Cardiac muscle cell (in vitro differentiated cells and primary cell): ENCODE data around the gene C6orf136. TPM values are rescaled to one million over a fixed set of nuclear protein-coding genes. Genes with fewer than 3 reads are reported as not detected.
A peak's percentile ranks its signal among the peaks of the same experiment; 100 is the strongest.

Source experiments
- DNase-seq, 2 donors: peaks; one replicate each; pipeline versions ENCODE4 v3.0.0 to v3.0.0-alpha.2; 2010 to 2017; ENCODE audit warnings: low read depth in 1 of 2, low spot score in 1 of 2
- H3K27ac ChIP-seq: fragments of 200-600 bp; sonication (generic); 2 replicates; pipeline ENCODE4 v1.5.1; 2016
- H3K27me3 ChIP-seq: fragments of 200-600 bp; sonication (generic); 2 replicates; pipeline ENCODE4 v1.6.0; 2016; ENCODE audit warnings: control low read depth
- H3K36me3 ChIP-seq: fragments of 200-600 bp; sonication (generic); 2 replicates; pipeline ENCODE4 v1.5.1; 2016; ENCODE audit warnings: control low read depth
- H3K4me1 ChIP-seq: fragments of 200-600 bp; sonication (generic); 2 replicates; pipeline ENCODE4 v1.8.1; 2017; ENCODE audit warnings: low read depth, mild to moderate bottlenecking, mixed run types
- H3K4me3 ChIP-seq: fragments of 200-600 bp; sonication (generic); 2 replicates; pipeline ENCODE4 v1.5.1; 2016; ENCODE audit warnings: mild to moderate bottlenecking
- H3K9me3 ChIP-seq: fragments of 200-600 bp; sonication (generic); 2 replicates; pipeline ENCODE4 v1.5.1; 2017; ENCODE audit warnings: low read depth, mild to moderate bottlenecking, control low read depth
- CTCF ChIP-seq: IDR thresholded peaks from 2 replicates; pipeline ENCODE4 v1.5.1; 2012; ENCODE audit warnings: low read depth, mild to moderate bottlenecking, low read length
- polyA plus RNA-seq: library from polyadenylated mRNA; unstranded; fragments of >200 nt; fragmentation: Nextera tagmentation; extraction: Ambion mirVana; gene quantifications from 2 replicates; pipeline ENCODE4 v1.2.1, GENCODE V29; 2016
- total RNA-seq: library from RNA; depleted of rRNA; stranded (reverse); fragments of >200 nt; gene quantifications from 2 replicates; pipeline ENCODE4 v1.2.3, GENCODE V29; 2016

The C6orf136 gene
- total and polyA plus RNA-seq, 2 experiments from 2014 or later: 28.5 to 40.1 TPM

DNA sequence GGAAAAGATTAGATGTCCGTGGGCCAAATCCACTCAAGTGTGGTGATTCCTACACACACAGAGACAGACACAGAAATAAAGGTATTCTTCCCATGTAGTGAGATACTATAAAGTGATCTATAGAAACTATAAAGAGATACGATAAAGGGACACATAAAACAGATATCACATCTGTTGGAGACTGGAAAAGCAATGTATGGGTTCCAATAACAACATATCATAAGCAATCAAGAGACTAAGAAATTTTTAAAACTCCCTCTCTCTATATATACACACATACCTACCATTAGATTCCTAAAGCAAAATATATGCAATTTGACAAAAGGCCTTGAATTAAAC lies 35.1 kb upstream of the C6orf136 start:
- Histone ChIP-seq H3K27ac (peak overlapping the region; percentile 99), H3K4me1 (peaks cover 13% of the 10 kb centered on the region), H3K27me3 (no peaks in the 10 kb centered on the region), H3K36me3 (peaks cover 30% of the 10 kb centered on the region), H3K9me3 (no peaks in the 10 kb centered on the region), H3K4me3 (no peak overlapping the region)
- no peak for DNase-seq
- TF ChIP-seq CTCF: no peak

GRCh38 chr6:30612213-30612612 lies 34.7 kb upstream of the C6orf136 start:
- Histone ChIP-seq H3K4me1 (peaks cover 13% of the 10 kb centered on the region), H3K27ac (peak overlapping the region; percentile 99), H3K9me3 (no peaks in the 10 kb centered on the region), H3K27me3 (no peaks in the 10 kb centered on the region), H3K4me3 (no peak overlapping the region), H3K36me3 (peaks cover 27% of the 10 kb centered on the region)
- peak; percentile 45 for TF ChIP-seq CTCF
- peak in 1 of 2 donors; percentile 48 for DNase-seq

DNA sequence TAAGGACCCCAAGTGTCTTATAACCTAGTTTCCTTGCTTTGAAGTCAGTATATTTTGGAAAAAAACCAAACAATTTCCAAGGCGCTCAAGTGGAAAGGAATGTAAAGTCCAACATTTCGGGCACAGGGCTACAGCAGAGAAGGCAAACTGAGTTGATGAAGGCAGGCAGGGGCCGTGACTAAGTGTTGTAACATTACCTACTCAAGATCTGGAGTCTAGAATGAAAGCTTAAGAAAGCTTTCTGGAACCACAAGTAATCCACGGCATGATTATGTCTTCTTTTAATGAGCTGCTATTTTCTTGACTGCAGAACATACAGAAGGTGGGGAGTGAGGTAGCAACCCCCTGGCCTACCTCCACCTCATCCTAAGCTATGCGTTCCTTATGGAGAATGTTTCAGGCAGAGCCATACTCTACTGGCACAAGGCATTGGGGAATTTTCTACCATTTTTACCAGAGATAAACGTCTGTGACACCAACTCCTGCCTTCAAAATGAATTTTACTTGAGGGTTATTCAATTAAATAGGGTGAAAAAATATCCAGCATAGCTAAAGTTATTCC lies 34.2 kb upstream of the C6orf136 start:
- Histone ChIP-seq H3K4me3 (no peak overlapping the region), H3K27ac (peak overlapping the region; percentile 99), H3K36me3 (peaks cover 22% of the 10 kb centered on the region)

GRCh38 chr6:30613251-30614043 lies 33.5 kb upstream of the C6orf136 start:
- H3K9me3 ChIP-seq: no peaks in the 10 kb centered on the region
- peak overlapping the region; percentile 99 for H3K27ac ChIP-seq
- DNase-seq: no peak
- peaks cover 15% of the 10 kb centered on the region for H3K4me1 ChIP-seq
- peaks cover 17% of the 10 kb centered on the region for H3K36me3 ChIP-seq
- no peak for TF ChIP-seq CTCF
- no peaks in the 10 kb centered on the region for H3K27me3 ChIP-seq
- no peak overlapping the region for H3K4me3 ChIP-seq

More for the DNA sequence above, 34.2 kb upstream of the C6orf136 start:
- Histone ChIP-seq H3K4me1 (peaks cover 13% of the 10 kb centered on the region), H3K27me3 (no peaks in the 10 kb centered on the region), H3K9me3 (no peaks in the 10 kb centered on the region)
- peak in 1 of 2 donors; percentile 59 for DNase-seq
- no peak for TF ChIP-seq CTCF

DNA sequence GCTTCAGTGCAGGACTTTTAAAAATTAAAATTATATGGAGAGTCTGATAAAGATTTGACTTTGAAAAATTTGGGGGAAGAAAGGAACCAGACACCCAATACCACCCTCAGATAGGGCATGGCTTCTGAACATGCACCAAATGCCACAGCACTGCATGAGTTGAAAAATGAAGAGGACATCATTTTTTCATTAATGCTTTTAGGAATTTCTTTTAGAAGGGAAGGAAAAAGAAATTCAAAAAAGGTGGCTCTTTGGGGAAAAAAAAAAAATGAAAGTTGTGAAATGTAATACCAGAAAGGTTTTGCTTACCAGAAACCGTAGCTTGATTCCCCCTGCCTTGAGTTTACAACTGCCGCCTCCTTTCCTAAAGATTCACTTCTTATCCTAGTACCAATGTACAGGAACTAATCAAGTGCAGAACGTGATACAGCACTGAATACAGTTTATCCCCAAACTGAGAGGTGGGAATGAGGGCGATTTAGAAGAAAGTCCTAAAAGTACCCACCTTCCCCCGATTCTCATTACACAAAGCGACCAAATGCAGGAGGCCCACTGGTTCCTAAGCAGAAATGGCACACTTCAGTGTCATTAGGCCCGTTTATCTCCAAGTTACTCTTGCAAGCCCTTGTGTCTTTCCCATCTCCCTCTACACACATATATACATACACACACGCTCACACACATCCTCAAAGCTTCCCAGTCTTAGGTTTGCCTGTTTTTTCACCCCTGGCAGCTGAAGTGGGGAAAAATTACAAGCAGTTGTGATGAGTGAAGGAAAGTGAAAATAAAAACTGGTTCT lies 32.7 kb upstream of the C6orf136 start:
- peaks cover 21% of the 10 kb centered on the region for H3K4me1 ChIP-seq
- H3K36me3 ChIP-seq: peaks cover 10% of the 10 kb centered on the region
- no peaks in the 10 kb centered on the region for H3K9me3 ChIP-seq
- peak in 1 of 2 donors; percentile 37 for DNase-seq
- H3K4me3 ChIP-seq: peak overlapping the region; percentile 83
- no peak for TF ChIP-seq CTCF
- H3K27ac ChIP-seq: peak overlapping the region; percentile 99
- H3K27me3 ChIP-seq: no peaks in the 10 kb centered on the region
